AG04449 (cell line): ENCODE results near the gene ZFP3.
A peak's percentile ranks its signal among the peaks of the same experiment; 100 is the strongest.
"Not testable (repeated sequence)": the region's sequence is repeated elsewhere in the genome, so short reads cannot be mapped to it uniquely, and the experiment has no call there.

Experiments
- CTCF ChIA-PET: fragments of 350-600 bp; formaldehyde crosslinking; extraction: SDS; loops from one replicate; lab custom pipeline; 2021; ENCODE audit warnings: antibody characterized with exemption; lab: Yijun Ruan, JAX
- POLR2A ChIA-PET: fragments of 400-600, 350-600 bp; formaldehyde crosslinking; extraction: SDS; loops from one replicate; lab custom pipeline; 2020; ENCODE audit warnings: antibody characterized with exemption, inconsistent platforms; lab: Yijun Ruan, JAX
- DNase-seq: peaks from one replicate; pipeline ENCODE4 v3.0.0-alpha.2; 2010; ENCODE audit warnings: low read depth, low spot score
- H3K4me3 ChIP-seq: 2 replicates; pipeline ENCODE4 v1.5.1; 2011; ENCODE audit warnings: low read depth, mild to moderate bottlenecking, control low read depth, low read length
- TF ChIP-seq, protein P1 (sequence below): IDR thresholded peaks from one replicate; pipeline ENCODE4 v1.5.1; 2011; ENCODE audit warnings: mild to moderate bottlenecking, moderate library complexity, low read length, control low read depth, inconsistent platforms; ENCODE audit not compliant: insufficient read depth; ENCODE audit errors: missing control alignments

Gene ZFP3

DNA sequence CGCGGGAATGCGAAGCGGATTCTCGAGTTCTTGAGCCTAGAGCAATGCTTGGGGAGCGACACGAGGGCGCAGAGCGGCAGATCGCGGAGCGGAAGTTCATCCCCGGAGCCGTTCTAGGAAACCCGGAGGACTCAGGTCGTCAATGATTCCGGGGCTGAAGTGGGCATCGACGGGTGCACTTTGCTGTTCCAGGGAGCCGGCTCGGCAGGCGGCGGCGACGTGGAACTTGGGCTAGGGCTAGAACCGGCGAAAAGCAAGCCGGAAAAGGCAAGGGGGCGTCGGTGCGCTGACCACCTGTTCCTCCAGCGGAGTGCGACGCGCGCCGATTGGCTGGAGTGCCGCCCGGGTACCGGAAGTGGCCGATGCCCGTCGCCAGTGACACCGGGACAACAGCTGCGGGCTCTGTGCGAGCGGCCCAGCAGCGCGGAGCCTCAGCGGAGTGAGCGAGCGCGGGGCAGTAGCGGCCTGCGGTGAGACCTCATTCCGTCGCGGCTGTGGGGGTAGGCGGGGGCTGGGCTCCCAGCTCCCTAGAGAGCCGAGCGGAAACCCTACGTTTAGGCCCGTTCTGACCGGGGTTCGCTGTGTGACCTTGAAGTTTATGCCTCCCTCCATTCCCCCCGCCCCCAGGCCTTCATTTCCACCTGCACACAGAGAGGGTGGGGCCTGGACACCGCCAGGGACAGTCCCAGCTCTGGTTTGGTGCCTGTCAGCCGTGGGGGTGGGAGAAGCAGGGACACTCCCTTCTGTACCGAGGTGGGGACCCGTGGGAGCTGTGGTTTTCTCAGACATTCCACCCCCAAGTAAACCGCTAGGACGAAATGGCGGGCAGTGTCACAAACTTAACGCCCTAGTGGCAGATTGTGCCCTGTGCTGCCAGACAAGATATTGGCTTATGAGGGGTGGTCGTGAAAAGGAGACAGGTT is at the start of gene ZFP3:
Gene ZFP3, plus strand, starts transcription at position 362 of the 923 bp plus-strand sequence. CDS start 13,038 bp downstream, outside the sequence.
- ChIA-PET POLR2A (no interaction called here), CTCF (interaction anchor here (1.0 to 2.4 kb wide), 6 partner anchors 10 to 113 kb away, joined by 4 to 7 read pairs (median 4); partner anchors contain the start of gene ZNF594)
- TF ChIP-seq, protein P1, sequence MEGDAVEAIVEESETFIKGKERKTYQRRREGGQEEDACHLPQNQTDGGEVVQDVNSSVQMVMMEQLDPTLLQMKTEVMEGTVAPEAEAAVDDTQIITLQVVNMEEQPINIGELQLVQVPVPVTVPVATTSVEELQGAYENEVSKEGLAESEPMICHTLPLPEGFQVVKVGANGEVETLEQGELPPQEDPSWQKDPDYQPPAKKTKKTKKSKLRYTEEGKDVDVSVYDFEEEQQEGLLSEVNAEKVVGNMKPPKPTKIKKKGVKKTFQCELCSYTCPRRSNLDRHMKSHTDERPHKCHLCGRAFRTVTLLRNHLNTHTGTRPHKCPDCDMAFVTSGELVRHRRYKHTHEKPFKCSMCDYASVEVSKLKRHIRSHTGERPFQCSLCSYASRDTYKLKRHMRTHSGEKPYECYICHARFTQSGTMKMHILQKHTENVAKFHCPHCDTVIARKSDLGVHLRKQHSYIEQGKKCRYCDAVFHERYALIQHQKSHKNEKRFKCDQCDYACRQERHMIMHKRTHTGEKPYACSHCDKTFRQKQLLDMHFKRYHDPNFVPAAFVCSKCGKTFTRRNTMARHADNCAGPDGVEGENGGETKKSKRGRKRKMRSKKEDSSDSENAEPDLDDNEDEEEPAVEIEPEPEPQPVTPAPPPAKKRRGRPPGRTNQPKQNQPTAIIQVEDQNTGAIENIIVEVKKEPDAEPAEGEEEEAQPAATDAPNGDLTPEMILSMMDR = no peak
- H3K4me3 ChIP-seq = peak within 1 kb of the TSS; percentile 87
- DNase-seq = peak; percentile 12

DNA sequence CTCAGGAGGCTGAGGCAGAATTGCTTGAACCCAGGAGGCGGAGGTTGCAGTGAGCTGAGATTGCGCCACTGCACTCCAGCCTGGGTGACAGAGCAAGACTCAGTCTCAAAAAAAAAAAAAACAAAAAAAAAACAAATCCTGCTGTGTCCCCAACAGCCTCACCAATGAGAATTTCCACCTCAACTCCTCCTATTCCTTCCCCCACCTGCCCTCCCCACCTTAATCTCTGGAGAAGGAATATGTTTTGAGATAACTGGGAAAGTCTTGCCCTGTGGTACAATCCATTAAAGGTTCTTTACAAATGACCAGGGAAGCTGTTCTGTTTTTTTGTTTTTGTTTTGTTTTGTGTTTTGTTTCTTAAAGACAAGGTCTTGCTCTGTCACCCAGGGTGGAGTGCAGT is 48.1 kb upstream of the ZFP3 start:
- POLR2A ChIA-PET, H3K4me3 ChIP-seq, DNase-seq: not testable (repeated sequence)
- CTCF ChIA-PET = interaction anchor here (0.7 to 5.4 kb wide), 20 partner anchors 8 to 1395 kb away, joined by 3 to 78 read pairs (median 4); partner anchors contain the start of genes INCA1, KIF1C and ZFP3

DNA sequence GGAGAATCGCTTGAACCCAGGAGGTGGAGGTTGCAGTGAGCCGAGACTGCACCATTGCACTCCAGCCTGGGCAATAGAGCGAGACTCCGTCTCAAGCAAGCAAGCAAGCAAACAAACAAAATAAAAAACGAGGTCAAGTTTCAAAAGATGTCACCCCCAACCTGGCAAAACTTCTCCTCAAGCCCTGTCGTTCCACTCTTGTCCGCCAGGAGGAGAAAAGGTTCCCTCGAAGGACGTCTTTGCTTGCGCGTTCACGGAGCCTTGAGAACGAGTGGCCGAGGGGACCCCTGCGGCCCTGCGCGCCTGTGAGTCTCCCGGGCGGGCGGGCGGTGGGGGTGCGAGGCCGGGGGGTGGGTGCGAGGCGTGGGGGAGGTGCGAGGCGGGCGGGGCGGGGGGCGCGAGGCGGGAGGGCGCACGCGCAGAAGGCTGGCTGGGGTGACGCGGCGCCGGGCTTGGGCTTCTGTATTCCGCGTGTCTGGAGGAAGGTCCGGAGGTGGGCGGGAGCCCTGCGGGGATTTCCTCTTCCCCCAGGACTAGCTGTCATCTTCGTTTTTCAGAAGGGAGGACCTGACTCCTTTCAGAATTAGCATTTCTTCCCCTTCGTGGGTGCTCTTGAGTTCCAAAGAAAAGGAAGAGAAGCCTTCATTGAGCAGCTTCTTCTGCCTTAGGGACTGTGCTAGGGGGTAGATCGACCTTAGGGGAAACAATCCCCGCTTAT is 46.7 kb upstream of the ZFP3 start:
- TF ChIP-seq, protein P1 = peak; percentile 83
- H3K4me3 ChIP-seq = peak overlapping the region; percentile 50
- ChIA-PET CTCF (interaction anchor here (0.6 to 5.4 kb wide), 19 partner anchors 9 to 1394 kb away, joined by 3 to 78 read pairs (median 4); partner anchors contain the start of genes INCA1, KIF1C and ZFP3), POLR2A (no interaction called here)
- no peak for DNase-seq

DNA sequence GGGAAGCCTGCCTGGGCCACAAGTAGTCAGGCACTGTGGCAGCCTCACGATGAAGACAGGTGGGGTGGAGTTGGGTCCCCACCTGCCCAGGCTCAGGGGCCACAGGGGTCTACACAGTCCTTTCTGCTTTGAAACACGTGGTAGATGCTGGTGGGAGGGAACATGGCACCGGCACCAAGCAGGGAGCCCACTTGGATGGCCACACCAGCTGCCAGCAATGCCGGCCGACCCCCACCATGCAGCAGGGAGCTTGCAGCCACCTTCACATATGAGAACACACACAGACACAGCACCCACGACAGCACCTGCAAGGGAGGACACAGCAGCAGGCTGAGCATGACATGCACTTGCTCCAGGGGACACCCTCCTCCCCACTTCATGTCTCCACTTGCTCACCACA is 45.4 kb upstream of the ZFP3 start:
- no peak overlapping the region for H3K4me3 ChIP-seq
- no peak for DNase-seq
- POLR2A ChIA-PET = no interaction called here
- TF ChIP-seq, protein P1 = no peak
- CTCF ChIA-PET = interaction anchor here (1.5 to 5.4 kb wide), 4 partner anchors 12 to 124 kb away, joined by 4 to 78 read pairs (median 26); no protein-coding TSS in a partner anchor

DNA sequence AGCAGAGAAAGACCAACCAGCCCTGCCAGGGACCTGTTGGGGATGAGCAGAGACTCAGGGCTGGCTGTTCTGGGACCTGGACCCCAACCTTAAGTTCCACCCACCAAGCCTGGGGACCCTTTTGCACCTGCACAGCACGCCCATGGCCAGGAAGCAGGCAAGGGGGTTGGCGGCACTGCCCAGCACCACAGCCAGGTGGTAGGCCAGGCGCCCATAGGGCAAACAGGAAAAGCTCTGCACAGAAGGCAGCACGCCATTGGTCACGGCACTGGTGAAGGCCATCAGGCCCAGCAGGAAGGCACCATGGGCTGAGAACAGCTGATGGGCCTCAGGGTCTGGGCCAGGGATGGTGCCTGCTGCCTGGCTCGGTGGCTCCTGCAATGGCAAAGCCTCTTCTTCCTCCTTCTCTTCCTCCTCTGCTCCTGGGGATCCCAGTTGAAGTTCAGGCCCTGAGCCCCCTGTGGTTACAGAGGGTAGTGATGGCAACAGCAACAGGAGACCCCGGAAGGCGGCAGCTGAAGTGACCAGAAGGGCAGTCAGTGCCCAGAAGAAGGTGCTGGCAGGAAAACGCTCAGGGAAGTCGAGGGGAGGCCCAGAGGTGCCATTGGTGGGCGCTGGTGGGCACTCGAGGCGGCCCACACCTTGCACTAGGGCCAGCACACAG is 44.8 kb upstream of the ZFP3 start:
- ChIA-PET POLR2A (no interaction called here), CTCF (interaction anchor here (5.0 kb wide), 1 partner anchor 28 kb away, joined by 33 read pairs; no protein-coding TSS in a partner anchor)
- TF ChIP-seq, protein P1 = no peak
- DNase-seq = no peak
- no peak overlapping the region for H3K4me3 ChIP-seq

DNA sequence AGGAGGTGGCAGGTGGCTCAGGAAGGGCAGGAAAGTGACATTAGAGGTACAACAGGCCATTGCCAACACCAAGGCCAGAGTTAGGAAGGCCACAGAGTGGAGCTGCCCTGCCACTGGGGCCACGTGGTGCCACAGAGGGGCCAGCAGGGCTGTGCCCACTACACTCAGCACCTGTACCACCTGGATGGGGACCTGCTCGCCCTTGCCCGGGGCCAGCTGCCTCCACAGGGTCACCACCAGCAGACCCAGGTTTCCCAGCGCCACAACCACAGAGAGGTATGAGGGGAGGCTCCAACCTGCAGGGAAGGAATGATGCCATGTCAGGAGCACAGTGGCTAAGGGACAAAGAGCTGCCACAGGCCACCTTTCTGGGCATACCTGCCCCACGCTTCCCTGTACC is 44.2 kb upstream of the ZFP3 start:
- CTCF ChIA-PET = interaction anchor here (5.0 kb wide), 1 partner anchor 28 kb away, joined by 33 read pairs; no protein-coding TSS in a partner anchor

More for the DNA sequence above, 44.2 kb upstream of the ZFP3 start:
- no peak for DNase-seq
- POLR2A ChIA-PET = no interaction called here
- TF ChIP-seq, protein P1 = no peak
- no peak overlapping the region for H3K4me3 ChIP-seq
